Mesendoderm (in vitro differentiated cells): ENCODE data around the gene KRT1.

ENCODE experiments used
- DNase-seq: peaks from one replicate; pipeline ENCODE4 v3.0.0; 2013
- H2AK5ac ChIP-seq: 2 replicates; pipeline ENCODE4 v1.6.1; 2013; ENCODE audit warnings: low read length, inconsistent platforms
- H2BK120ac ChIP-seq: 2 replicates; pipeline ENCODE4 v1.6.1; 2013; ENCODE audit warnings: low read depth, mild to moderate bottlenecking, low read length, moderate library complexity, mixed read lengths
- H2BK15ac ChIP-seq: replicated peaks from 2 replicates; pipeline ENCODE4 v1.6.1; 2013; ENCODE audit warnings: low read depth, mild to moderate bottlenecking, moderate library complexity
- H2BK5ac ChIP-seq: 2 replicates; pipeline ENCODE4 v1.6.1; 2013; ENCODE audit warnings: low read length, inconsistent platforms
- H3K18ac ChIP-seq: 2 replicates; pipeline ENCODE4 v1.6.1; 2013; ENCODE audit warnings: mild to moderate bottlenecking, low read length, mixed read lengths
- H3K23ac ChIP-seq: one replicate; pipeline ENCODE4 v1.6.1; 2013; ENCODE audit warnings: low read length
- H3K27ac ChIP-seq: 2 replicates; pipeline ENCODE4 v1.5.1; 2013; ENCODE audit warnings: low read depth, mild to moderate bottlenecking, inconsistent platforms, low read length, moderate library complexity
- H3K27me3 ChIP-seq: 2 replicates; pipeline ENCODE4 v1.6.1; 2013; ENCODE audit warnings: low read length, control low read depth, mild to moderate bottlenecking, inconsistent platforms; ENCODE audit not compliant: insufficient read depth, poor library complexity
- H3K36me3 ChIP-seq: 2 replicates; pipeline ENCODE4 v1.6.1; 2013; ENCODE audit warnings: low read length, inconsistent platforms; ENCODE audit not compliant: control insufficient read depth, insufficient read depth
- H3K4ac ChIP-seq: one replicate; pipeline ENCODE4 v1.6.1; 2013; ENCODE audit warnings: low read depth, mild to moderate bottlenecking, low read length, moderate library complexity
- H3K4me1 ChIP-seq: 2 replicates; pipeline ENCODE4 v1.6.1; 2013; ENCODE audit warnings: low read depth, low read length, inconsistent platforms; ENCODE audit not compliant: control insufficient read depth
- H3K4me2 ChIP-seq: 2 replicates; pipeline ENCODE4 v1.6.1; 2013; ENCODE audit warnings: low read length
- H3K4me3 ChIP-seq: 2 replicates; pipeline ENCODE4 v1.5.1; 2013; ENCODE audit warnings: mild to moderate bottlenecking, low read length
- H3K56ac ChIP-seq: one replicate; pipeline ENCODE4 v1.6.1; 2013; ENCODE audit warnings: low read length
- H3K79me1 ChIP-seq: 2 replicates; pipeline ENCODE4 v1.6.1; 2013; ENCODE audit warnings: low read length, inconsistent platforms
- H3K79me2 ChIP-seq: 2 replicates; pipeline ENCODE4 v1.6.1; 2013; ENCODE audit warnings: mild to moderate bottlenecking, low read length; ENCODE audit not compliant: control insufficient read depth, insufficient read depth
- H3K9ac ChIP-seq: 2 replicates; pipeline ENCODE4 v1.6.1; 2013; ENCODE audit warnings: low read length, inconsistent platforms
- H4K5ac ChIP-seq: one replicate; pipeline ENCODE4 v1.6.1; 2013; ENCODE audit warnings: low read length
- H4K8ac ChIP-seq: one replicate; pipeline ENCODE4 v1.6.1; 2013; ENCODE audit warnings: low read depth, mild to moderate bottlenecking, control low read depth, low read length, moderate library complexity
- WGBS: extraction: QIAGEN DNeasy Blood & Tissue Kit; methylation state at CpG from one replicate; pipeline ENCODE4 v1.1.7; 2013; ENCODE audit warnings: low lambda C conversion rate, missing lambda C conversion rate; ENCODE audit not compliant: insufficient coverage; ENCODE audit errors: extremely low coverage; 5-methylcytosine and 5-hydroxymethylcytosine counted together

Gene KRT1

GRCh38 chr12:52631676-52632459 lies 48.3 kb downstream of the KRT1 start:
- WGBS = no CpG with 5 or more reads among the region's 6 CpGs
- Histone ChIP-seq H2BK15ac (no peak overlapping the region), H2AK5ac (no peak overlapping the region), H3K36me3 (no peaks in the 10 kb centered on the region), H3K4me2 (no peak overlapping the region), H3K27ac (no peak overlapping the region), H3K4me3 (no peak overlapping the region), H3K56ac (no peak overlapping the region), H2BK120ac (no peak overlapping the region), H3K9ac (no peak overlapping the region), H3K4ac (no peak overlapping the region), H3K27me3 (no peaks in the 10 kb centered on the region), H4K5ac (no peak overlapping the region), H3K18ac (no peak overlapping the region), H3K23ac (no peak overlapping the region), H3K79me2 (no peaks in the 10 kb centered on the region), H3K4me1 (no peaks in the 10 kb centered on the region), H4K8ac (no peak overlapping the region), H3K79me1 (no peaks in the 10 kb centered on the region), H2BK5ac (no peak overlapping the region)
- DNase-seq = no peak

- no peak overlapping the region for H2BK120ac ChIP-seq
- H3K27ac ChIP-seq = no peak overlapping the region
- H3K4me3 ChIP-seq = no peak overlapping the region
- H3K79me2 ChIP-seq = no peaks in the 10 kb centered on the region
- no peaks in the 10 kb centered on the region for H3K27me3 ChIP-seq
- H3K18ac ChIP-seq = no peak overlapping the region
- H2BK15ac ChIP-seq = no peak overlapping the region
- no peak overlapping the region for H2BK5ac ChIP-seq
- no CpG with 5 or more reads among the region's 4 CpGs for WGBS
- H3K4ac ChIP-seq = no peak overlapping the region
- no peak overlapping the region for H3K23ac ChIP-seq
- no peaks in the 10 kb centered on the region for H3K36me3 ChIP-seq
- no peak overlapping the region for H4K5ac ChIP-seq
- H4K8ac ChIP-seq = no peak overlapping the region
- no peak overlapping the region for H3K56ac ChIP-seq
- H3K79me1 ChIP-seq = no peaks in the 10 kb centered on the region
- H3K4me1 ChIP-seq = no peaks in the 10 kb centered on the region
- DNase-seq = no peak
- H2AK5ac ChIP-seq = no peak overlapping the region
- H3K4me2 ChIP-seq = no peak overlapping the region
- no peak overlapping the region for H3K9ac ChIP-seq
Observed at GRCh38 chr12:52631264-52631663, 48.9 kb downstream of the KRT1 start.

- H2BK15ac ChIP-seq = no peak overlapping the region
- no peak overlapping the region for H3K23ac ChIP-seq
- no peak overlapping the region for H2BK5ac ChIP-seq
- no peak overlapping the region for H3K56ac ChIP-seq
- no peak overlapping the region for H3K18ac ChIP-seq
- no peak overlapping the region for H3K9ac ChIP-seq
- H3K4me2 ChIP-seq = no peak overlapping the region
- no peak overlapping the region for H3K4ac ChIP-seq
- no peaks in the 10 kb centered on the region for H3K79me2 ChIP-seq
- H4K5ac ChIP-seq = no peak overlapping the region
- no CpG with 5 or more reads among the region's 4 CpGs for WGBS
- no peaks in the 10 kb centered on the region for H3K27me3 ChIP-seq
- H2AK5ac ChIP-seq = no peak overlapping the region
- no peak overlapping the region for H3K27ac ChIP-seq
- H3K4me3 ChIP-seq = no peak overlapping the region
- H2BK120ac ChIP-seq = no peak overlapping the region
- H4K8ac ChIP-seq = no peak overlapping the region
- H3K4me1 ChIP-seq = no peaks in the 10 kb centered on the region
- H3K79me1 ChIP-seq = no peaks in the 10 kb centered on the region
- no peak for DNase-seq
- no peaks in the 10 kb centered on the region for H3K36me3 ChIP-seq
Observed at GRCh38 chr12:52630599-52631200, 49.5 kb downstream of the KRT1 start.

- Histone ChIP-seq H3K27ac (no peak overlapping the region), H3K9ac (no peak overlapping the region), H3K4me2 (no peak overlapping the region), H3K23ac (no peak overlapping the region), H4K5ac (no peak overlapping the region), H2BK5ac (no peak overlapping the region), H2AK5ac (no peak overlapping the region), H3K4ac (no peak overlapping the region), H2BK15ac (no peak overlapping the region), H4K8ac (no peak overlapping the region), H3K4me1 (no peaks in the 10 kb centered on the region), H3K79me1 (no peaks in the 10 kb centered on the region), H3K4me3 (no peak overlapping the region), H3K56ac (no peak overlapping the region), H3K27me3 (no peaks in the 10 kb centered on the region), H2BK120ac (no peak overlapping the region), H3K79me2 (no peaks in the 10 kb centered on the region), H3K36me3 (no peaks in the 10 kb centered on the region), H3K18ac (no peak overlapping the region)
- no CpG with 5 or more reads among the region's 7 CpGs for WGBS
- DNase-seq = no peak
Observed at GRCh38 chr12:52630008-52630500, 50.2 kb downstream of the KRT1 start.

- Histone ChIP-seq H3K4me2 (no peak overlapping the region), H3K4me1 (no peaks in the 10 kb centered on the region), H2BK120ac (no peak overlapping the region), H4K5ac (no peak overlapping the region), H2BK15ac (no peak overlapping the region), H3K79me2 (no peaks in the 10 kb centered on the region), H3K4me3 (no peak overlapping the region), H3K23ac (no peak overlapping the region), H3K79me1 (no peaks in the 10 kb centered on the region), H3K56ac (no peak overlapping the region), H3K9ac (no peak overlapping the region), H2BK5ac (no peak overlapping the region), H3K36me3 (no peaks in the 10 kb centered on the region), H3K27ac (no peak overlapping the region), H2AK5ac (no peak overlapping the region), H3K4ac (no peak overlapping the region), H4K8ac (no peak overlapping the region), H3K27me3 (no peaks in the 10 kb centered on the region), H3K18ac (no peak overlapping the region)
- DNase-seq = no peak
- no CpG with 5 or more reads among the region's 12 CpGs for WGBS
Observed at GRCh38 chr12:52629281-52630007, 50.8 kb downstream of the KRT1 start.
